Measurements from ENCODE around the gene SMG5.
A peak's percentile ranks its signal among the peaks of the same experiment; 100 is the strongest.

The SMG5 gene

GRCh38 chr1:156204686-156205085, 77.9 kb downstream of the SMG5 start:
- DNase-seq = no peak

DNA sequence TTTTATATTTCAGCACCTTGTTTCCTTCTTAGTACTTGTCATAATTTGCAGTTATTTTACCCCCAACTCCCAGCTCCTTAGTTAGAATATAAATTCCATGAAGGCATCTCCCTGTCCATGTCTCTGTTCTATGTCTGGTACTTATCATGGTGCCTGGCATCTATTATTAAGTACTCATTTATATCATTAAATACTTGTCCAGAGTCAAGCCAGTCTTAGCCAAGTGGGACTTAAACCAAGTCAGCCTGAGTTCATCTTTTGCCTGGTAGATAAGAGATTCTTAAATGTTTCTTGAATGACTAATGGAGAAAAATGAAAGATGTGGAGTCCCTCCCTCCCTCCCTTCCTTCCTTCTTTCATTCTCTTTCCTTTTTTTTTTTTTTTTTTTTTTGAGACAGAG, 79.3 kb downstream of the SMG5 start:
- DNase-seq = peak; percentile 60

- DNase-seq = no peak
These were observed 82.6 kb downstream of the SMG5 start for GRCh38 chr1:156200044-156200443.
